HepG2 (cell line): ENCODE measurements around the gene PIEZO1. TPM values are rescaled to one million over a fixed set of nuclear protein-coding genes. Genes with fewer than 3 reads are reported as not detected.

Source experiments
- ATAD3A ChIP-seq: sonication (generic); formaldehyde crosslinking; IDR thresholded peaks from 2 replicates; pipeline ENCODE4 v1.4.0; 2020; ENCODE audit warnings: missing genetic modification reagents
- DNMT1 ChIP-seq: sonication (generic); formaldehyde crosslinking; IDR thresholded peaks from 2 replicates; pipeline ENCODE4 v1.5.1; 2020; ENCODE audit warnings: mild to moderate bottlenecking, missing genetic modification reagents
- FOXA1 ChIP-seq, 2 experiments: fragments of 450-650 bp in 1 of 2; sonication (generic) in 1 of 2; formaldehyde crosslinking in 1 of 2; IDR thresholded peaks; 2 replicates each; pipeline versions ENCODE4 v1.4.0 to v1.6.1; 2016 to 2020; ENCODE audit warnings: missing genetic modification reagents in 1 of 2
- FOXC1 ChIP-seq: sonication (generic); formaldehyde crosslinking; IDR thresholded peaks from 2 replicates; pipeline ENCODE4 v1.8.0; 2022; ENCODE audit warnings: mild to moderate bottlenecking, missing genetic modification reagents, borderline replicate concordance
- GABPB1 ChIP-seq: IDR thresholded peaks from 2 replicates; pipeline ENCODE4 v1.6.1; 2016; ENCODE audit warnings: mild to moderate bottlenecking, missing genetic modification reagents, moderate library complexity, missing compliant biosample characterization
- MEIS1 ChIP-seq: sonication (generic); formaldehyde crosslinking; IDR thresholded peaks from 2 replicates; pipeline ENCODE4 v1.9.0; 2021; ENCODE audit warnings: mild to moderate bottlenecking, missing genetic modification reagents, moderate library complexity, borderline replicate concordance
- MTA3 ChIP-seq: sonication (generic); formaldehyde crosslinking; IDR thresholded peaks from 2 replicates; pipeline ENCODE4 v1.4.0; 2020; ENCODE audit warnings: missing genetic modification reagents
- NCOA1 ChIP-seq: sonication (generic); formaldehyde crosslinking; IDR thresholded peaks from 2 replicates; pipeline ENCODE4 v1.9.0; 2021; ENCODE audit warnings: missing genetic modification reagents
- ONECUT2 ChIP-seq: sonication (generic); formaldehyde crosslinking; IDR thresholded peaks from 2 replicates; pipeline ENCODE4 v1.4.0; 2020; ENCODE audit warnings: missing genetic modification reagents
- RFXANK ChIP-seq: IDR thresholded peaks from 2 replicates; pipeline ENCODE4 v1.6.1; 2016
- SAP130 ChIP-seq: IDR thresholded peaks from 2 replicates; pipeline ENCODE4 v1.6.1; 2016; ENCODE audit warnings: low read depth
- SNAI1 ChIP-seq: sonication (generic); formaldehyde crosslinking; IDR thresholded peaks from 2 replicates; pipeline ENCODE4 v1.5.0; 2020; ENCODE audit warnings: mild to moderate bottlenecking, missing genetic modification reagents, borderline replicate concordance
- SRSF1 ChIP-seq: fragments of 200-400 bp; formaldehyde crosslinking; optimal IDR thresholded peaks from 2 replicates; pipeline ENCODE3; 2017; ENCODE audit warnings: mild to moderate bottlenecking, low read depth, low read length, moderate library complexity
- TAF15 ChIP-seq: fragments of 200-400 bp; formaldehyde crosslinking; IDR thresholded peaks from one replicate; pipeline ENCODE4 v1.6.1; 2018; ENCODE audit warnings: mild to moderate bottlenecking, low read depth, low read length; ENCODE audit not compliant: poor library complexity, severe bottlenecking
- ZNF17 ChIP-seq: sonication (generic); formaldehyde crosslinking; IDR thresholded peaks from 2 replicates; pipeline ENCODE4 v1.5.0; 2020; ENCODE audit warnings: mild to moderate bottlenecking, missing genetic modification reagents
- ZNF207 ChIP-seq: fragments of 450-650 bp; IDR thresholded peaks from 2 replicates; pipeline ENCODE4 v1.6.1; 2016; ENCODE audit warnings: antibody characterized with exemption, borderline replicate concordance
- ZNF333 ChIP-seq: sonication (generic); formaldehyde crosslinking; IDR thresholded peaks from 2 replicates; pipeline ENCODE4 v1.4.0; 2020; ENCODE audit warnings: mild to moderate bottlenecking, missing genetic modification reagents, borderline replicate concordance
- ZNF430 ChIP-seq: sonication (generic); formaldehyde crosslinking; IDR thresholded peaks from 2 replicates; pipeline ENCODE4 v1.9.0; 2021; ENCODE audit warnings: mild to moderate bottlenecking, missing genetic modification reagents
- ZNF556 ChIP-seq: sonication (generic); formaldehyde crosslinking; IDR thresholded peaks from 2 replicates; pipeline ENCODE4 v1.4.0; 2020; ENCODE audit warnings: mild to moderate bottlenecking, missing genetic modification reagents, borderline replicate concordance
- ZNF839 ChIP-seq: sonication (generic); formaldehyde crosslinking; IDR thresholded peaks from 2 replicates; pipeline ENCODE4 v1.4.0; 2020; ENCODE audit warnings: missing genetic modification reagents, mild to moderate bottlenecking, borderline replicate concordance
- polyA plus RNA-seq, 8 experiments: library from polyadenylated mRNA; depleted of rRNA in 3 of 8; stranded (reverse) in 7 of 8; unstranded in 1 of 8; fragments of >200 nt; fragmentation: Illumina TruSeq in 4 of 8; extraction: Trizol in 4 of 8; gene quantifications; 2 replicates each; pipeline versions ENCODE4 v1.2.1 to v1.2.3, GENCODE V29; 2011 to 2016; ENCODE audit warnings: low read depth in 4 of 8, missing spikeins in 1 of 8, mixed read lengths in 1 of 8; ENCODE audit not compliant: insufficient read depth in 1 of 8
- total RNA-seq, 5 experiments: library from RNA; depleted of rRNA; stranded (reverse); fragments of >200 nt; fragmentation: Illumina TruSeq; extraction: Trizol; gene quantifications; 2 replicates each; pipeline ENCODE4 v1.2.3, GENCODE V29; 2016; ENCODE audit warnings: low read depth in 1 of 5
- TF ChIP-seq, protein P1 (sequence below): sonication (generic); formaldehyde crosslinking; IDR thresholded peaks from 2 replicates; pipeline ENCODE4 v1.4.0; 2020; ENCODE audit warnings: missing genetic modification reagents
- TF ChIP-seq, protein P2 (sequence below): sonication (generic); formaldehyde crosslinking; IDR thresholded peaks from 2 replicates; pipeline ENCODE4 v1.9.0; 2021; ENCODE audit warnings: missing genetic modification reagents, mild to moderate bottlenecking, borderline replicate concordance
- TF ChIP-seq, protein P3 (sequence below): sonication (generic); formaldehyde crosslinking; IDR thresholded peaks from 2 replicates; pipeline ENCODE4 v1.4.0; 2020; ENCODE audit warnings: missing genetic modification reagents
- TF ChIP-seq, protein P4 (sequence below): sonication (generic); formaldehyde crosslinking; IDR thresholded peaks from 2 replicates; pipeline ENCODE4 v1.4.0; 2020; ENCODE audit warnings: missing genetic modification reagents, low read depth, mild to moderate bottlenecking, borderline replicate concordance

Gene PIEZO1
- total and polyA plus RNA-seq, 2 of the 13 experiments (the other 11 are each of a cell fraction or from before 2014, with no cell fraction given), result 67.9 to 85.0 TPM

DNA sequence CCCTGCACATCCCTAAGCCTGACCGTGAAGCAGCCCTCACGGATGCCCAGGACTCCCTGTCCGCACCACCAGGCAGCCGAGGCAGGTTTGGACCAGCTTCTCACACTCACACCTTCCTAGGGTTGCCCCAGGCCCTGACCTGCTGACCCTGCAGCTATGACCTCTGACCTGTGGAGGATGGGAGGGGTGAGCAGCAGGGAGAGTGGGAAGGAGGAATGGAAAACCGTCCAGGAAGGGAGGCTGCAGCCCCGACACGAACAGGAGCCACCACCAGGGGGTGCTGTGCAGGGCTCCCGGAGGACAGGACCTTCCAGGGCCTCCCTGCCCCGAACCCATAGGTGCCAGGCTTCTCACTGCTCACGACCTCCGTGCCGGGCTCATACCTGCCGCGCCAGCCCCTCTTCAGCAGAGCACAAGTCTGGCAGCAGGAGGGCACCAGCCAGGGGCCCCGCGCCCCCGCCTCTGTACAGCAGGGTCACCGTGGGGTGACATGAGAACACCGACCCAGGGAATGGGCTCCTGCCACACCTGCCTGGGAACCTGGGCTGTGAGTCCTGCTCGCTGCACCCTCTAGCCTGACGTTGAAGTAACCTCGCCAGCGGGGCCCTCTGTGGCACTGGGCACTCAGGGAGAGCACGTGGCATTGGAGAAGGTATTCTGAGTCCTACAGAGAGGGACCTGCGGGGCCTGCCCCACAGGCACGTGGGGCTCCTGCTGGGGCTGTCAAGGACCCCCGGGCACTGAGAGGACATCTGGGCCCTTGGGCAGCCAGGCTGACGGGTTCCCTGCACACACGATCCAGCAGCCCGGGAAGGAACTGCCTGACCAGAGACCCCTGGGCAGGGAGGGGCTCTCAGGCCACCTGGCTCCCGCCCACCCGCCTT, 41.1 kb downstream of the PIEZO1 start (continued):
- TF ChIP-seq ZNF207 (no peak), NCOA1 (CRISPR knock-in tag) (no peak), ZNF17 (CRISPR knock-in tag) (no peak), SNAI1 (CRISPR knock-in tag) (no peak), SRSF1 (no peak), MTA3 (no peak), ZNF430 (CRISPR knock-in tag) (no peak), RFXANK (CRISPR knock-in tag) (no peak), FOXA1 (IDR thresholded peaks at IDR 0.05) (no peak), FOXA1 (CRISPR knock-in tag; IDR thresholded peaks at IDR 0.05) (no peak), FOXC1 (no peak), ZNF333 (no peak), GABPB1 (peak; percentile 51; the same call in 1 of the 2 replicates), ONECUT2 (CRISPR knock-in tag) (no peak), TAF15 (no peak), MEIS1 (CRISPR knock-in tag) (0 out of 2 replicates have a peak, but pooled peaks have one; percentile 48), DNMT1 (0 out of 2 replicates have a peak, but pooled peaks have one; percentile 27), SAP130 (peak; percentile 39; the same call in 1 of the 2 replicates), ZNF556 (CRISPR knock-in tag) (no peak), ZNF839 (CRISPR knock-in tag) (no peak), ATAD3A (no peak)
- TF ChIP-seq, protein P1, sequence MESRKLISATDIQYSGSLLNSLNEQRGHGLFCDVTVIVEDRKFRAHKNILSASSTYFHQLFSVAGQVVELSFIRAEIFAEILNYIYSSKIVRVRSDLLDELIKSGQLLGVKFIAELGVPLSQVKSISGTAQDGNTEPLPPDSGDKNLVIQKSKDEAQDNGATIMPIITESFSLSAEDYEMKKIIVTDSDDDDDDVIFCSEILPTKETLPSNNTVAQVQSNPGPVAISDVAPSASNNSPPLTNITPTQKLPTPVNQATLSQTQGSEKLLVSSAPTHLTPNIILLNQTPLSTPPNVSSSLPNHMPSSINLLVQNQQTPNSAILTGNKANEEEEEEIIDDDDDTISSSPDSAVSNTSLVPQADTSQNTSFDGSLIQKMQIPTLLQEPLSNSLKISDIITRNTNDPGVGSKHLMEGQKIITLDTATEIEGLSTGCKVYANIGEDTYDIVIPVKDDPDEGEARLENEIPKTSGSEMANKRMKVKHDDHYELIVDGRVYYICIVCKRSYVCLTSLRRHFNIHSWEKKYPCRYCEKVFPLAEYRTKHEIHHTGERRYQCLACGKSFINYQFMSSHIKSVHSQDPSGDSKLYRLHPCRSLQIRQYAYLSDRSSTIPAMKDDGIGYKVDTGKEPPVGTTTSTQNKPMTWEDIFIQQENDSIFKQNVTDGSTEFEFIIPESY (CRISPR knock-in tag), result 0 out of 2 replicates have a peak, but pooled peaks have one; percentile 39
- TF ChIP-seq, protein P2, sequence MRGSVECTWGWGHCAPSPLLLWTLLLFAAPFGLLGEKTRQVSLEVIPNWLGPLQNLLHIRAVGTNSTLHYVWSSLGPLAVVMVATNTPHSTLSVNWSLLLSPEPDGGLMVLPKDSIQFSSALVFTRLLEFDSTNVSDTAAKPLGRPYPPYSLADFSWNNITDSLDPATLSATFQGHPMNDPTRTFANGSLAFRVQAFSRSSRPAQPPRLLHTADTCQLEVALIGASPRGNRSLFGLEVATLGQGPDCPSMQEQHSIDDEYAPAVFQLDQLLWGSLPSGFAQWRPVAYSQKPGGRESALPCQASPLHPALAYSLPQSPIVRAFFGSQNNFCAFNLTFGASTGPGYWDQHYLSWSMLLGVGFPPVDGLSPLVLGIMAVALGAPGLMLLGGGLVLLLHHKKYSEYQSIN, result peak; percentile 35; the same call in 1 of the 2 replicates
- TF ChIP-seq, protein P3, sequence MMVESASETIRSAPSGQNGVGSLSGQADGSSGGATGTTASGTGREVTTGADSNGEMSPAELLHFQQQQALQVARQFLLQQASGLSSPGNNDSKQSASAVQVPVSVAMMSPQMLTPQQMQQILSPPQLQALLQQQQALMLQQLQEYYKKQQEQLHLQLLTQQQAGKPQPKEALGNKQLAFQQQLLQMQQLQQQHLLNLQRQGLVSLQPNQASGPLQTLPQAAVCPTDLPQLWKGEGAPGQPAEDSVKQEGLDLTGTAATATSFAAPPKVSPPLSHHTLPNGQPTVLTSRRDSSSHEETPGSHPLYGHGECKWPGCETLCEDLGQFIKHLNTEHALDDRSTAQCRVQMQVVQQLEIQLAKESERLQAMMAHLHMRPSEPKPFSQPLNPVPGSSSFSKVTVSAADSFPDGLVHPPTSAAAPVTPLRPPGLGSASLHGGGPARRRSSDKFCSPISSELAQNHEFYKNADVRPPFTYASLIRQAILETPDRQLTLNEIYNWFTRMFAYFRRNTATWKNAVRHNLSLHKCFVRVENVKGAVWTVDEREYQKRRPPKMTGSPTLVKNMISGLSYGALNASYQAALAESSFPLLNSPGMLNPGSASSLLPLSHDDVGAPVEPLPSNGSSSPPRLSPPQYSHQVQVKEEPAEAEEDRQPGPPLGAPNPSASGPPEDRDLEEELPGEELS (CRISPR knock-in tag), result 0 out of 2 replicates have a peak, but pooled peaks have one; percentile 18
- TF ChIP-seq, protein P4, sequence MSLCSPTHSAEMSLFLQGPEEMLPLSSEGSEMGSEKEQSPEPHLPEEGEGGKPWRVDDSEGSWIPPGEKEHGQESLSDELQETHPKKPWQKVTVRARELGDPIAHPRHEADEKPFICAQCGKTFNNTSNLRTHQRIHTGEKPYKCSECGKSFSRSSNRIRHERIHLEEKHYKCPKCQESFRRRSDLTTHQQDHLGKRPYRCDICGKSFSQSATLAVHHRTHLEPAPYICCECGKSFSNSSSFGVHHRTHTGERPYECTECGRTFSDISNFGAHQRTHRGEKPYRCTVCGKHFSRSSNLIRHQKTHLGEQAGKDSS (CRISPR knock-in tag), result 0 out of 2 replicates have a peak, but pooled peaks have one; percentile 59
